ENCODE data around the gene RALY.
"Not testable (repeated sequence)": the region's sequence is repeated elsewhere in the genome, so short reads cannot be mapped to it uniquely, and the experiment has no call there.

RALY gene

GRCh38 chr20:34018166-34018565 lies 24.5 kb downstream of the RALY start:
- no peak for DNase-seq

GRCh38 chr20:34022151-34022838 lies 28.6 kb downstream of the RALY start:
- no peak for DNase-seq

GRCh38 chr20:34022839-34023234 lies 29.1 kb downstream of the RALY start:
- no peak for DNase-seq

- DNase-seq = no peak
Measured at GRCh38 chr20:34023937-34024722, 30.4 kb downstream of the RALY start.

- DNase-seq = no peak
Measured at GRCh38 chr20:34024723-34025351, 31.1 kb downstream of the RALY start.

GRCh38 chr20:34028013-34028412 lies 34.3 kb downstream of the RALY start:
- DNase-seq = not testable (repeated sequence)

GRCh38 chr20:34029415-34029814 lies 35.7 kb downstream of the RALY start:
- no peak for DNase-seq

GRCh38 chr20:34030456-34030855 lies 36.7 kb downstream of the RALY start:
- no peak for DNase-seq

- DNase-seq = no peak
Measured at GRCh38 chr20:34033903-34034302, 40.2 kb downstream of the RALY start.

GRCh38 chr20:34037121-34037520 lies 43.4 kb downstream of the RALY start:
- DNase-seq = no peak

GRCh38 chr20:34037767-34038166 lies 44.1 kb downstream of the RALY start:
- no peak for DNase-seq

GRCh38 chr20:34040300-34040995 lies 46.7 kb downstream of the RALY start:
- no peak for DNase-seq

GRCh38 chr20:34041226-34041625 lies 47.5 kb downstream of the RALY start:
- DNase-seq = no peak

GRCh38 chr20:34042262-34042661 lies 48.6 kb downstream of the RALY start:
- no peak for DNase-seq

GRCh38 chr20:34043025-34043424 lies 49.3 kb downstream of the RALY start:
- DNase-seq = no peak

- no peak for DNase-seq
Measured at GRCh38 chr20:34045294-34045693, 51.6 kb downstream of the RALY start.

- DNase-seq = no peak
Measured at GRCh38 chr20:34045930-34046725, 52.4 kb downstream of the RALY start.

GRCh38 chr20:34047010-34047687 lies 53.4 kb downstream of the RALY start:
- no peak for DNase-seq

GRCh38 chr20:34047917-34048316 lies 54.2 kb downstream of the RALY start:
- DNase-seq = no peak

- DNase-seq = no peak
Measured at GRCh38 chr20:34049389-34049788, 55.7 kb downstream of the RALY start.

- no peak for DNase-seq
Measured at GRCh38 chr20:34049897-34050695, 56.4 kb downstream of the RALY start.
